ENCODE results near the gene CDK18. TPM values are rescaled to one million over a fixed set of nuclear protein-coding genes. Genes with fewer than 3 reads are reported as not detected.

CDK18 gene
- total and polyA plus RNA-seq, 2 donors from 2014 or later, result 25.7 to 36.3 TPM

DNA sequence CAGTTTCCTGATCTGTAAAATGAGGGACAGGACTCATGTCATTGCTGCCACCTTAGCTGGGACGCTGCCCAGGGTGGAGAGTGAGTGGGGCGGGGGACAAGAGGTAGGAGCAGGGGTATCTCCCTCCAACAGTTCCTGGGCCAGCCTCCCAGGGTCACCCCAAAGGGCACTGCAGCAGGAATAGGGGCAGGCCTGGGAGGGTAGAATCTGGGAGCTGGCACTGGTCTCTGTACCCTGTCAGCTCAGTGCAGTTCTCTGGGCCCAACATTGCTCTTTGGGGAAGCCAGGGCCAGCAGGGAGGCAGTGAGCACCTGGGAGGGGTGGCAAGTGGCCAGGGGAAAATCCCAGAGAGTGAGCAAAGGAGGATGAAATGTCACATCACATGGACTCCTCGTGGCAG, 71.5 kb downstream of the CDK18 start:
- intact Hi-C loops (cut with DNase I), result no loop called here
- H3K27me3 ChIP-seq (ENCODE audit: control insufficient read depth, insufficient read depth, low read length), result no peaks in the 10 kb centered on the region
- FAIRE-seq (no peak), DNase-seq (no peak)
- H3K9ac ChIP-seq (ENCODE audit: low read length in 3 of 3), result no peak overlapping the region
- H3K4me1 ChIP-seq (ENCODE audit: control insufficient read depth in 2 of 3, insufficient read depth in 2 of 3, low read depth in 1 of 3, low read length in 3 of 3), result peaks cover 0 to 14% (median 13%) of the 10 kb centered on the region in 3 donors
- H3K36me3 ChIP-seq (ENCODE audit: control insufficient read depth in 2 of 3, insufficient read depth in 3 of 3, low read length in 3 of 3), result no peaks in the 10 kb centered on the region
- H3K27ac ChIP-seq (ENCODE audit: low read depth in 2 of 2, low read length in 2 of 2), result peak overlapping the region; percentile 72 to 84
- TF ChIP-seq, protein P1, sequence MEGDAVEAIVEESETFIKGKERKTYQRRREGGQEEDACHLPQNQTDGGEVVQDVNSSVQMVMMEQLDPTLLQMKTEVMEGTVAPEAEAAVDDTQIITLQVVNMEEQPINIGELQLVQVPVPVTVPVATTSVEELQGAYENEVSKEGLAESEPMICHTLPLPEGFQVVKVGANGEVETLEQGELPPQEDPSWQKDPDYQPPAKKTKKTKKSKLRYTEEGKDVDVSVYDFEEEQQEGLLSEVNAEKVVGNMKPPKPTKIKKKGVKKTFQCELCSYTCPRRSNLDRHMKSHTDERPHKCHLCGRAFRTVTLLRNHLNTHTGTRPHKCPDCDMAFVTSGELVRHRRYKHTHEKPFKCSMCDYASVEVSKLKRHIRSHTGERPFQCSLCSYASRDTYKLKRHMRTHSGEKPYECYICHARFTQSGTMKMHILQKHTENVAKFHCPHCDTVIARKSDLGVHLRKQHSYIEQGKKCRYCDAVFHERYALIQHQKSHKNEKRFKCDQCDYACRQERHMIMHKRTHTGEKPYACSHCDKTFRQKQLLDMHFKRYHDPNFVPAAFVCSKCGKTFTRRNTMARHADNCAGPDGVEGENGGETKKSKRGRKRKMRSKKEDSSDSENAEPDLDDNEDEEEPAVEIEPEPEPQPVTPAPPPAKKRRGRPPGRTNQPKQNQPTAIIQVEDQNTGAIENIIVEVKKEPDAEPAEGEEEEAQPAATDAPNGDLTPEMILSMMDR (IDR thresholded peaks at IDR 0.05; ENCODE audit: borderline replicate concordance, extremely low read depth, insufficient read depth), result no peak
- no peaks in the 10 kb centered on the region for H3K9me3 ChIP-seq (ENCODE audit: control insufficient read depth in 2 of 3, insufficient read depth in 1 of 3, low read length in 3 of 3)
- H3K4me3 ChIP-seq (ENCODE audit: low read length in 3 of 3), result no peak overlapping the region

DNA sequence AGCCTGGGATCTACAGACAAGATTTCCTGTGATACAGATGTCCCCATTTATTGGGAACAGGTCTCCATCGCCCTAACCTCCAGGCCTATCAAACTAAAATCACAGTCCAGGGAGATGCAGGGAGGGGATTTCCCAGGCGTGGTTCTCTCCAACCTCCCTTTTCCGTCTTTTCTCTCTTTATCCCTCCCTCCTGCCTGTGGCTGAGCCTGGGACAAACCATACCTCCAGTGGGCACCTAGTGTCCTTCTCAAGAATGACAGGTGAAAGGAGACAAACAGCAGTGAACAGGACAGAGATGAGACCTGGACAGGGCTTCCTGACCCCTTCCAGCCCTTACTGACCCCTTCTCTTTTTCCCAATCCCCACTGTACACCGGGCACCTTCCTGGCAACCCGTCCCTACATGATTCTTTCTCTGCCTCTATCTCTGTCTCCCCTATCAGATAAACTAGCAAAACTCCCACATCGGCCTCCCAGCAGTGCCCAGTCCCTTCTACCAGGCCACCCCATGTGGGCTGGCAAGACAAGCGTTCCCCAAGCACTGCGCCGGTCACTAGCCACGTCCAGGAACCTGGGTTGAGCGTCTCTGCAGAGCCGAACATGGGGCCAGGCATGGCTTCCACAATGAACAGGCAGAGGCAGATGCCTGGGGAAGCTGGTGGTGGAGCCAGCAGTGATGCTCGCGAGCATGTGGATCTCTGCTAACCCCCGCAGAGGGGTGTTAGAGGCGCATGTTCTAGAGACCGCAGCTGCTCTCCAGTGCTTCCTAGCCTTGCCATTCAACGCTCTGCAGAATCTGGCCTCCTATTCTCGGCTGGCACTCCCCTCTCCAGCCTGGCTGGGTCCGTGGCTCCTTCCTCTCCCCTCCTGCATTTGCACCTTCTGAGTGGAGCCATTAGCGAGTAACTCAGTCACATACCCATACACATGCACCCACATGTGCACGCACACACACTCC, 72.6 kb downstream of the CDK18 start:
- H3K9ac ChIP-seq (ENCODE audit: low read length in 3 of 3), result peak overlapping the region in 1 of 3 donors; percentile 29
- TF ChIP-seq, protein P1 (IDR thresholded peaks at IDR 0.05; ENCODE audit: borderline replicate concordance, extremely low read depth, insufficient read depth), result no peak
- H3K4me3 ChIP-seq (ENCODE audit: low read length in 3 of 3), result no peak overlapping the region
- no peaks in the 10 kb centered on the region for H3K9me3 ChIP-seq (ENCODE audit: control insufficient read depth in 2 of 3, insufficient read depth in 1 of 3, low read length in 3 of 3)
- FAIRE-seq (no peak), DNase-seq (no peak)
- H3K27ac ChIP-seq (ENCODE audit: low read depth in 2 of 2, low read length in 2 of 2), result peak overlapping the region in 1 of 2 donors; percentile 26
- peaks cover 0 to 22% (median 14%) of the 10 kb centered on the region in 3 donors for H3K4me1 ChIP-seq (ENCODE audit: control insufficient read depth in 2 of 3, insufficient read depth in 2 of 3, low read depth in 1 of 3, low read length in 3 of 3)
- intact Hi-C loops (cut with DNase I), result no loop called here
- no peaks in the 10 kb centered on the region for H3K36me3 ChIP-seq (ENCODE audit: control insufficient read depth in 2 of 3, insufficient read depth in 3 of 3, low read length in 3 of 3)
- H3K27me3 ChIP-seq (ENCODE audit: control insufficient read depth, insufficient read depth, low read length), result no peaks in the 10 kb centered on the region

DNA sequence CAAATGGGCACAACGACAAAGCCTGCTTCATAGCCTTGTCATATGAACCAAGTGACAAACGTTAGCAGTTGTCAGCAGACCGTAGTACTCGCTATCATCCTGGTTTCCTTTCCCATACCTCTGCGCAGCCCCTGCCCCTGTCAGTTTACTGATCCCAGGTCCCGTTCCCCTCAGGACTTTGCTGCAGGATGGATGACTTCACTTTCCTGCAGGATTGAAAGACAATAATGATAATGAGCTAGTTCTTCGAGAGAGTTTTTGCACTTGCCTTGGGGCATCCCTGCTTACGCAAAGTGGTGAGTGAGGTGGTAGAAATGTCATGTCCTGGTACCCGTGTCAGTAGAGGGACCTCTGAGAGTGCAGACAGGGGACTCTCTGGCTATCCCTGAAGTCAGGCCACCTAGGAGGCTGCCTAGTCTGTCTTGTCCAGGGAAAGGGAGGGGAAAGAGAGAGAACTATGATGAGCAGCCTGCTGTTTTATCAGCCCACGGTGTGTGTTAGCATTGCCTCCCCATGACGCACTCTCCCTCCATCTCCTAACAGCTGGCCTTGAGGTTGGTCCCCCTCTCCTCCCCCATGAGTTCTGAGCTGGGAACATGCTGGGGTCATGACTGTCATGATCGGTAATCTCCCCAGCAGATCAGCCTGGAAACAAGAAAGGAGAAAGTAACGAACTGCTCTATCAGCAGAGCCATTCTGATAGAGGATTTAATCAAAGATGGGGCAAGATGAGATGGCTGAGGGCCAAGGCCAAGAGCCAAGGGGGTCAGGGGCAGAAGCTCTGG, 73.6 kb downstream of the CDK18 start:
- no peak for FAIRE-seq

More for the DNA sequence above, 73.6 kb downstream of the CDK18 start:
- peaks cover 0 to 26% (median 14%) of the 10 kb centered on the region in 3 donors for H3K4me1 ChIP-seq (ENCODE audit: control insufficient read depth in 2 of 3, insufficient read depth in 2 of 3, low read depth in 1 of 3, low read length in 3 of 3)
- H3K27ac ChIP-seq (ENCODE audit: low read depth in 2 of 2, low read length in 2 of 2), result peak overlapping the region in 1 of 2 donors; percentile 32
- H3K9me3 ChIP-seq (ENCODE audit: control insufficient read depth in 2 of 3, insufficient read depth in 1 of 3, low read length in 3 of 3), result no peaks in the 10 kb centered on the region
- intact Hi-C loops (cut with DNase I), result no loop called here
- TF ChIP-seq, protein P1 (IDR thresholded peaks at IDR 0.05; ENCODE audit: borderline replicate concordance, extremely low read depth, insufficient read depth), result no peak
- H3K9ac ChIP-seq (ENCODE audit: low read length in 3 of 3), result peak overlapping the region in 1 of 3 donors; percentile 29
- no peak overlapping the region for H3K4me3 ChIP-seq (ENCODE audit: low read length in 3 of 3)
- no peak for DNase-seq
- no peaks in the 10 kb centered on the region for H3K36me3 ChIP-seq (ENCODE audit: control insufficient read depth in 2 of 3, insufficient read depth in 3 of 3, low read length in 3 of 3)
- no peaks in the 10 kb centered on the region for H3K27me3 ChIP-seq (ENCODE audit: control insufficient read depth, insufficient read depth, low read length)
